Peyer's patch (tissue), 4 donors: ENCODE results near the gene SLC5A2.

ENCODE experiments used
- CTCF ChIP-seq, 6 experiments: fragments of 450-650 bp in 4 of 6; fragments of 200-600 bp in 2 of 6; sonication (generic) in 1 of 6; IDR thresholded peaks; one replicate each; pipeline ENCODE4 v1.5.1; 2017 to 2019; ENCODE audit warnings: antibody characterized with exemption in 6 of 6, mild to moderate bottlenecking in 3 of 6, moderate library complexity in 1 of 6
- POLR2A ChIP-seq, 2 donors: fragments of 450-650 bp; IDR thresholded peaks; one replicate each; pipeline ENCODE4 v1.5.1; 2017; ENCODE audit warnings: antibody characterized with exemption in 2 of 2, mild to moderate bottlenecking in 2 of 2, moderate library complexity in 2 of 2

DNA sequence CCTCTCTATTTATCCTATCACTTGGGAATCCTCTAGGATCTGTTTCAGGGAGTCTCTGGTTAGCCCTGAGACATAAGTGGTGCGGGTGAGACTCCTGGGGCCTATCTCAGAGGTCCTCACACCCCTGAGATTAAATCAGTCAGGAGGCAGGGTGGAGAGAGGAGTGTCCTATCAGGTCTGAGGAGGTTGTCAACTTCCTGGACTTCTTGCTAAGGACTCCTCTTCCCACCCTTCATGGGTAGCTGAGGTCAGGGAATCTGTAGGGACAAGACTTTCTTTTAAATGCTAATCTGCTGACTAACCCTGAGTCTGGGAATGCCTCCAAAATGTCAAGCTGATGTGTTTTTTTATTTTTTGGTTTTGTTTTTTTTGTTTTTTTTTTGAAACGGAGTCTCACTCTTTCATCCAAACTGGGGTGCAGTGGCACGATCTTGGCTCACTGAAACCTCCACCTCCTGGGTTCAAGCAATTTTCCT is 30.3 kb upstream of the SLC5A2 start:
- no peak for TF ChIP-seq CTCF (IDR thresholded peaks at IDR 0.05)
- no peak for TF ChIP-seq POLR2A (IDR thresholded peaks at IDR 0.05)
